GM12801 (cell line): ENCODE results near the gene EPHA10.

ENCODE experiments used
- TF ChIP-seq, protein P1 (sequence below): IDR thresholded peaks from one replicate; pipeline ENCODE4 v1.5.1; 2011; ENCODE audit warnings: control low read depth; ENCODE audit not compliant: insufficient read length; ENCODE audit errors: extremely low read depth

EPHA10 gene

DNA sequence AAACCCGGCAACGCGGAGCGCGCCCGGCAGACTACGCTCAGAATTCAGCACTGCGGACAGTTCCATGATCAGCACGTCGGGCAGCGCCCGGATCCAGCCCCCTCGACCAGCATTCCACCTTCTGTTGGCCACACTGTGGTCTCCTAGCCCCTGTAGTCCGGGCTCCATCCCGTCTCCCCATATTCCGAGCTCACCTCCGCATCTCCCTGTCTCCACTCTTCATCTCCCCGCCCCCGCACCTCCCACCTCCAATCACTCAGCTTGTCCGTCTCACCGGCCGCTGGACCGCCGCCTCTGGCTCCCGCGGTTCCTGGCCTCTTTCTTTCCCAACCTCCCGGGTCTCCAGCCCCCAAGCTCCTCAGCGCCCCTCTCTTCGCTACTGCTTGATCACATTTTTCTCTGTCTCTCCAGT lies 500 bp downstream of the EPHA10 start:
- TF ChIP-seq, protein P1, sequence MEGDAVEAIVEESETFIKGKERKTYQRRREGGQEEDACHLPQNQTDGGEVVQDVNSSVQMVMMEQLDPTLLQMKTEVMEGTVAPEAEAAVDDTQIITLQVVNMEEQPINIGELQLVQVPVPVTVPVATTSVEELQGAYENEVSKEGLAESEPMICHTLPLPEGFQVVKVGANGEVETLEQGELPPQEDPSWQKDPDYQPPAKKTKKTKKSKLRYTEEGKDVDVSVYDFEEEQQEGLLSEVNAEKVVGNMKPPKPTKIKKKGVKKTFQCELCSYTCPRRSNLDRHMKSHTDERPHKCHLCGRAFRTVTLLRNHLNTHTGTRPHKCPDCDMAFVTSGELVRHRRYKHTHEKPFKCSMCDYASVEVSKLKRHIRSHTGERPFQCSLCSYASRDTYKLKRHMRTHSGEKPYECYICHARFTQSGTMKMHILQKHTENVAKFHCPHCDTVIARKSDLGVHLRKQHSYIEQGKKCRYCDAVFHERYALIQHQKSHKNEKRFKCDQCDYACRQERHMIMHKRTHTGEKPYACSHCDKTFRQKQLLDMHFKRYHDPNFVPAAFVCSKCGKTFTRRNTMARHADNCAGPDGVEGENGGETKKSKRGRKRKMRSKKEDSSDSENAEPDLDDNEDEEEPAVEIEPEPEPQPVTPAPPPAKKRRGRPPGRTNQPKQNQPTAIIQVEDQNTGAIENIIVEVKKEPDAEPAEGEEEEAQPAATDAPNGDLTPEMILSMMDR = no peak

DNA sequence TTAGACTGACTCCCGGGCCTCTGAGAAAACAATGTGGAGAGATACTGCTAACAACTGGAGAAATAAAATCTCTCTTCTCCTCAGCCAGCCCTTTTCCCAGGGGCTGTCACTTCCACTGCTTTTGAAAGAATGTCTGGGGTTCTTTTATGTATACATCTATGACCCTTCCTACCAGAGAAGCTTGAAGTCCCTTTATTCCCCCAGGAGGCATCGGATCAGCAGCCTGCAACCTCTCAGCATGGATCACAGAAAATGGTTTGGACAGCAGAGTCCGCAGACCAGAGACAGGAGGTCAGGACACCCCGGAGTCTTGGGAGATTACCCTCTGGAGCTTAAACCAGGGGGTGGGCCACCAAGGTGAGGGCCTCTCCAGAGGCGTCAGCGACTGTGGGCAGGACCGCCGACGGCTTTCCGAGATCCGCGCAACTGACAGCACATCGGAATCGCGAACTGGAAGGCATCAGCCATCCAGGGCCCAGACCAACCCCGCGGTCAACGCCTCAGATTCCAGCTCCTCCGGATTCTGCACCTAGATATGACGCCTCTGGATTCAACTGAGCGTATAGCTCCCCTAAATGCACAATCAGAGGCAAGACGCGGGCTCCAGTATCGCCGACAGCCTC lies 1.0 kb downstream of the EPHA10 start:
- TF ChIP-seq, protein P1 = no peak

DNA sequence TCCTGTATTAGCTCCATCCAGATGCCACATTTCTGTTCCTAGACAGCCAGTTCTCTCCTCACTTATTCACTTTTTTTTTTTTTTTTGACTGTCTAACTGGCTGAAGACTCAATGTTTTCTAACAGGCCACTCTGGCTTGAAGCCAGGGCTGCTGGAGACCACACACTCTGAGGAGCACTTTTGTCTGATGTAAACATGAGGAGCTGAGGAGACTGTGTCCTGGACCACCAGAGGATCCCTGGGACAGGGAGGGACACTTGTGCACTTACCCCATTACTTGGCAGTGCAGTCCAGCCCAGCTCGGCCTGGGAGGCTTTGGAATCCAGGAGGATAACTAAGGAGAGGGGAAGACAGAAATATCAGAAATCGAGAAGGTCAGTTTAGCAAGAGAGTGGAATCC lies 2.4 kb downstream of the EPHA10 start:
- TF ChIP-seq, protein P1 = no peak

DNA sequence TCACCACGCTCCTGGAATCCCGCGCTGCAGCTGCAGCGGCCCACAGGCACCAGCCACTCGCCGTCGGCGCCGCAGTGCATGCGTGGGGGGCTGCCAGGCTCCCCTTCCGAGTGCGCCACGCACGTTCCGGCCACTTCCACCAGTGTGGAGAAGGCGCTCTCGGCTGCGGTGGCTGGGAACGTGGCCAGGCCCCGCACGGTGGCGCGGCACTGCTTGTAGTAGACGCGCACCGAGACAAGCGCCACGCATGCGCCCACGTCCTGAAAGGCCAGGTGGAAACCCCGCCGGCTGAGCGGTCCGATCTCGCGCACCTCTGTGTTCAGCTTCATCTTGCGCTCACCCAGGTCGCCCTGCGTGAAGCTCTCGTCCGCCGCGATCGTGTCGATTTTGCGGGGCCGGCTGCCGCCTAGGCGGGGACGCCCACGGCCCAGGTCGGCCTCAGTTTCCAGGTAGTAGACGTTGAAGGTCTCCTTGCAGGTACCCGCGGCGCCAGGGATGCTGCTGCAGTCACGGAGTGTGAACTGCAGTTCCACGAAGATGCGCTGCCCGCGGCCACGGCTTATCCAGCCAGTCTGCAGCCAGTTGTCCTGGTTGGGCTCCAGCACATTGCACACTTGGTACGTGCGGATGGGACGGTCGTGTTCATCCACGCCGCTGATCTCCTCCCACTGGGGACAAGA lies 3.4 kb downstream of the EPHA10 start:
- TF ChIP-seq, protein P1 = no peak

DNA sequence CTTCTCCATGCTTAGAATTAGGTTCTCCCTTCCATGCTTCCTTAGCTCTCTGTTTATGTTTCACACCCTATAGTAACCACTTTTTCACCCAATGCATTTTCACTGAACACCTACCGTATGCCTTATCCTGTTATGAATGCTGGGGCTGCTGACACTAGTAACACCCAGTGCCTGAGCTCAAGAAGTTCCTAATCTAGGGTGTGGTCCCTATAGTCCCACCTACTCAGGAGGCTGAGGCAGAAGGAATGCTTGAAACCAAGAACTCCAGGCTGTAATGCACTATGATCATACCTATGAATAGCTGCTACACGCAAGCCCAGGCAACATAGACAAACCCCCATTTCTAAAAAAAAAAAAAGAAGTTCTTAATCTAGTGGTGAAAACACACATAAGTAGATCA lies 5.5 kb downstream of the EPHA10 start:
- TF ChIP-seq, protein P1 = no peak

DNA sequence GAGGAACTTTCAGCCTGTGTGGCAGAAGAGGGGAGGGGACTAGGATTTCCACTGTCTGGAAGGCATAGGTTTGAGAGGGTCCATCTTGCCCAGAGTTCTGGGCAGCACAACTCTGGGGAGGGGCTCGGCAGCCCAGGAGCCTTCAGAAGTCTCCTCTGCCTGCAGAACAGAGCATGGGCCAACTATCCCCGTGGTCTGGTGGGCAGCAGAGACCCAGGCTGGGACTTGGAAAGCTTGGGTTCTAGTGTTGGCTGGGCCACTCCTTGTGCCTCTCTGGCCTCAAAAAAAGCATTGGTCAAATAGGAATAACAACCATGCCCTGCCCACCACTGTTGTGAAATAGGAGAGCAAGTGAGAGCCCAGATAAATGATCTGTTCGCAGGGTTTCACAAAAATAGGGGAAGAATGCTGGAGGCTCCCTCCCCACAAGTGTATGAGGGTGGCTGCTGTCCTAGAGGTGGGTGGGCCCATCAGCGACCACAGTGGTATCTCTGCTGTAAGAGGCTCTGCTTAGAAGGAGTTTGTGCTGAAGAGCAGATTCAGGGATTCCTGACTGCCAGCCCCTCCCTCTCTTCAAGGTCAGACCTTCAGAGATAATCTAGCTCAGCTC lies 8.9 kb downstream of the EPHA10 start:
- TF ChIP-seq, protein P1 = no peak

DNA sequence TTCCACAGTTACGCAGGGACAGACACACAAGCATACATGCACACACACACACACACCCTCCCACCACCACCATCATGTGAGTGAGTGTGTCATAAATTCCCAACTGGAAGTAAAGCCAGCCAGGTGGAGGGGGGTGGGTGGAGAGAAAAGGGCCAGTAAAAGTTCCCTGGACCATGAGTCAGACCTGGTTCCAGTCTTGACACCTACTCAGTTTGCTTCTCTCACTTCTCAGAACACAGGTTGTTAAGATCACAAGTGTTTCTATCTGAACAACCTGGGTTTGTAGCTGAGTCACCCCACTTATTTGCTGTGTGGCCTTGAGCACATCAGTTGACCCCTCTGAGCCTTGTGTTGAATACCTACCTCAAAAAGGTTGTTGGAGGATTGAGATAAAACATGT lies 9.6 kb downstream of the EPHA10 start:
- TF ChIP-seq, protein P1 = no peak
